Right kidney (tissue), 1 donor: Measurements from ENCODE around the gene CEP57L1.
"Not testable (repeated sequence)": the region's sequence is repeated elsewhere in the genome, so short reads cannot be mapped to it uniquely, and the experiment has no call there.

Experiments
- DNase-seq: peaks from one replicate; pipeline ENCODE4 v3.0.0-alpha.2; 2016

Gene CEP57L1

GRCh38 chr6:109174916-109175315 is 79.6 kb downstream of the CEP57L1 start:
- no peak for DNase-seq

- DNase-seq = no peak
These were observed 83.6 kb downstream of the CEP57L1 start for GRCh38 chr6:109178921-109179320.

- no peak for DNase-seq
These were observed 84.2 kb downstream of the CEP57L1 start for GRCh38 chr6:109179507-109179906.

GRCh38 chr6:109182578-109182977 is 87.3 kb downstream of the CEP57L1 start:
- DNase-seq = no peak

- no peak for DNase-seq
These were observed 87.9 kb downstream of the CEP57L1 start for GRCh38 chr6:109183109-109183650.

GRCh38 chr6:109184638-109185037 is 89.3 kb downstream of the CEP57L1 start:
- no peak for DNase-seq

GRCh38 chr6:109186012-109186411 is 90.7 kb downstream of the CEP57L1 start:
- DNase-seq = no peak

GRCh38 chr6:109187399-109188114 is 92.2 kb downstream of the CEP57L1 start:
- peak; percentile 51 for DNase-seq

- no peak for DNase-seq
These were observed 92.8 kb downstream of the CEP57L1 start for GRCh38 chr6:109188115-109188411.

- DNase-seq = not testable (repeated sequence)
These were observed 96.1 kb downstream of the CEP57L1 start for GRCh38 chr6:109191368-109191767.

GRCh38 chr6:109192865-109193264 is 97.6 kb downstream of the CEP57L1 start:
- DNase-seq = no peak

GRCh38 chr6:109194880-109195279 is 99.6 kb downstream of the CEP57L1 start:
- DNase-seq = no peak

GRCh38 chr6:109197061-109197460 is 101.8 kb downstream of the CEP57L1 start:
- no peak for DNase-seq

- DNase-seq = no peak
These were observed 107.3 kb downstream of the CEP57L1 start for GRCh38 chr6:109202409-109203264.

GRCh38 chr6:109204511-109204910 is 109.2 kb downstream of the CEP57L1 start:
- DNase-seq = no peak

- no peak for DNase-seq
These were observed 117.4 kb downstream of the CEP57L1 start for GRCh38 chr6:109212683-109213082.
